ENCODE data around the gene TINCR. TPM values are rescaled to one million over a fixed set of nuclear protein-coding genes. Genes with fewer than 3 reads are reported as not detected.
A peak's percentile ranks its signal among the peaks of the same experiment; 100 is the strongest.

TINCR gene
- total RNA-seq, 1 donor from 2014 or later, result 5.8 TPM

DNA sequence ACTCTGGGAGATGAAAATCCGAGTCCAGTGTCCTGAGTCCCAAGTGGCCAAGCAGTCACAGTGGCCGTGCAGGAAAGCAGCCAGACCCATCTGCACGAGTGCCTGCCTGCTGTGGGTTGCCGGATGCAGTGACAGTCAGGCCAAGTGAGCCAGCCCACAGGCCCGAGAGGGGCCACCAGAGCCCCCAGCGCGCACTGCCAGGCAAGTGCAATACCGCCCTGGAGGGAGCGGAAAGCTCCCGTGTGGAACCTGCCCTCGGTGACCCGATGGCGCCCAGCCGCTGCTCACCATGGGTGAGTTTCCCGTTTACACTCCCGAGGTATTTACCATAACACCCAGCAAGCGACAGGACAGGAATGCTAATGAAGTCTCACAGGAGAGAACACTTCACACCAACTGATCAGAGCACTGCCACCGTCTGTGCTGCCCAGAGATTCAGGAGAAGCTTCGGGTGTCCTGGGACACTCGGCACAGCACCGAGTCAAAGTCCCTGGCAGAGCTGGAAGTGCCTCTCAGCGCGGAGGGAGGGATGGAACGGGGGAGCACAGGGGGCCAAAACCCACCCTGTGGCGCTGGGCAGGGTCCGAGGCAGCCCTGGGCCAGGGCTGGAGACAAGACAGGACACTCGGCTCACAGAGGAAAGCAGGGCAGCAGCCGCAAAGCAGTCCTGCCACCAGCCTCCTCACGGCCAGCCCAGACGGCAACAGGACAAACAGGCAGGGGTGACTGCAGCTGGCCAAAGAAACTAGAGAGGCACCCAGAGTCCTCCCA is 21.3 kb upstream of the TINCR start:
- no peak for DNase-seq (ENCODE audit: low spot score)

DNA sequence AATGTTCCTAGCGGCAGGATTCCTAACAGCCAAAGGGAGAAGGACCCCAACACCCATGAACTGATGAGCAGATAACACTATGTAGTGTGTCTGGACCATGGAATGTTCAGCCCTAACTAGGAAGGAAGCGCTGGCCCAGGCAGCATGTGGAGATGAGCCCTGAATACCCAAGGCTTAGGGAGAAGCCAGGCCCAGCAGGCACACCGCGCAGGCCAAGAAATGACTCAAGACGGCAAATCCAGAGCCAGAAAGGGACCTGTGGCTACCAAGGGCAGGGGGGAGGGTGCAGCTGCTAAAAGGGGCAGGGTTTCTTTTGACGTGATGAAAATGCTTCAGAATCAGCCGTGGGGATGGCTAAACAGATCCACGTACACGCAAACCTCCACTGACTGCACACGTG is 20.7 kb upstream of the TINCR start:
- no peak for DNase-seq (ENCODE audit: low spot score)

DNA sequence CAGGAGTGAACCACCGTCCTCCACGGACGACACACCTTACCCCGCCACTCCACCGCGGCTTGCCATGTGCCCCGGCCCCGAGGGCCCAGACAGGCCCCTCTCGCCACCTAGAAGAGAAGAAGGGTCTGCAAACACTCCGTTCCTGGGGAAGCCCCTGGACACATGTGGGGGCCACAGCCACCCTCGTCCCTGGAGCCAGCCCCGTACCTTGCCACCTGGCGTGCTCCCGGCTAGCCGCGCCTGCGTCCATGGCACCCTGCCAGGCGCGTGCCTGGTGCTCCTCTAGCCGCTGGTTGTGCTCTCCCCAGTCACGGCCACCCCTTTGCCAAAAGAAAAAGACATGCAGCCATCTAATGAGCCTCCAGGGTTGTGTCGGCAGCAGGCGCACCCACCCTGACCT is 19.9 kb upstream of the TINCR start:
- DNase-seq (ENCODE audit: low spot score), result no peak

DNA sequence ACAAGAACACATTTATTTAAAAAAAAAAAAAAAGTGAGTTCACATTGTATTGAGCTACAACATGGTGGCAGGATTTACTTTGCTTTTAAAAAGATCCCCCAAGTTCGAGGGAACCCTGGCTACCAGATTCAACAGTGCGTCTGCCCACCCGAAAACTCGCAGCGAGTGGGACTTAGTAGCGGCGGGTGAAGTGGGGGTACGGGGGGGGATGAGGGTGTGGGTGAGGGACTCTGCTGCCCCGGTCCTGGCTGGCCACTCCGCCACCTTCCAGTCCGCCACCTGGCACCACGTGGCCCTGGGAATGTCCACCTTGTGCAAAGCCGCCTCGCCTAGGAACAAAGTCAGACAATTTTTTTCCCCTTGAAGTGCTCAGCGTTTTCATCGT is 19.3 kb upstream of the TINCR start:
- DNase-seq (ENCODE audit: low spot score), result no peak

DNA sequence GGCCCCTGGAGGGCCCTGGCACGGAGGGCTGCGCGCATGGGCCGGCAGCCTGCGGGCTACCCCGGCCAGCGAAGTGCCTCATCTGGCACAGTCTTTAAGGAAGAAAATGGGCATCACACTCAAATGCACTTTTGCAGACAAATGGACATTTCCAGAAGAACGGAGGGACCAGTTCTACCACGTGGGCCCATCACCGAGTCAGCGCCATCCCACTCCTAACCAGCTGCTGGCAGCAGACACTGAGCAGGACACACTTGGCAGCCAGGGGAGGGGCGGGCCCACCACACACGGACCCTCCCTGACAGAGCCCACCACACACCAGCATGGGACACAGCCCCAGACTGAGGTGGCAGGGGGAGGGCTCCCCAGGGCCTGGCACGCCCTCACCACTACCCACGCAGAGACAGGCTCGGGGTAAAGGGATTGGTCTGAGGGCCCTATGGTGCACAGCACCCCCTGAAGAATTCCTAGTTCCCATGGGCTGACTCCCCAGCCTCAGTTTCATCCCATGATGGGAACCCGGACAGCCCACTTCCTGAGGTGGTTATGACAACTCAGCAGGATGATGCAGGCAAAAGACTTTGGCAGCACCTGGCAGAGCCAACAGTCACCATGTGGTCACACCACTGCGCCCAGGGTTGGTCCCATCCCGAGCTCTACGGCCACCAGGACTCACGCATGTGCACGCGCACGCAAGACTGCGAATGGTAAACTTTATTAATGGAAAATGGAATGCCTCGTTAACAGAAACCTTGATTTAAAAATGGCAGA is 18.7 kb upstream of the TINCR start:
- DNase-seq (ENCODE audit: low spot score), result no peak

DNA sequence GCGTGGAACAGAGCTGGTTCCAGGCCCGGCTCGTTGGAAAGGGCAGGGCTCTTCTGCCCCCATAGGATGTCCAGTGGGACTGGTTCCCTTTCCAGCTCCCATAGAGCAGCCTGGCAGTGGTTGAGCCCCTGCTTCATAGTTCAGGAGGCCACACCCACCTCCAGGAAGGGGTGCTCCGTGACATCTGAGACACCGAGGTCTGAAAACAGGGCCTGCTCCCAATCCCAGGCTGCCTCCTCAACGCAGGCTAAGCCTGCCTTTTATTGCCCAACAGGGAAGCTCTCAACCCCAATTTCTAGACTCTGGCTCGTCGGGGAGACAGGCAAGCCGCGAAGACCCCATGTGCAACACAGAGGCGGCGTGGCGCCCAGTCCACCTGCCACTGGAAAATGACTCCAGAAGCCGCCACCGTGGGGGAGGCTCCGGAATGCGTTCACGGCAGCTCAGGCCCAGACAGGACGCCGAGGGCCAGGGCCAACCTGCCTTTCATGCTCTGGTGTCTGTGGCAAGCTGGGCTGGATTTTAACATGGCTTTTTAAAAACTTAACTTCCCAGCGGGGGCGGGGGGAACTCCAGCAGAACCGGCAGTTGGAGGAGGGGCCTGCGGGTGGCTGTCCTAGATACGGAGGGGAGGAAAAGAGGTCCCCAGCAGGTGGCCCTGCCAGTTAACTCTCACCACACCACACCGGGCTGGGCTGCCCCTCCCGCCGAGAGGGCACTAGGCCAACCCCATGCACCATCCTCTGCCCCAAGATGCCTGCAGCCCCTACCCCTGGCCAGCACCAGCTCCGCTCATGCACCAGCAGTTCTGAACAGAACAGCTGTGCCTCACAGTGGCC is 17.9 kb upstream of the TINCR start:
- DNase-seq (ENCODE audit: low spot score), result peak; percentile 70

DNA sequence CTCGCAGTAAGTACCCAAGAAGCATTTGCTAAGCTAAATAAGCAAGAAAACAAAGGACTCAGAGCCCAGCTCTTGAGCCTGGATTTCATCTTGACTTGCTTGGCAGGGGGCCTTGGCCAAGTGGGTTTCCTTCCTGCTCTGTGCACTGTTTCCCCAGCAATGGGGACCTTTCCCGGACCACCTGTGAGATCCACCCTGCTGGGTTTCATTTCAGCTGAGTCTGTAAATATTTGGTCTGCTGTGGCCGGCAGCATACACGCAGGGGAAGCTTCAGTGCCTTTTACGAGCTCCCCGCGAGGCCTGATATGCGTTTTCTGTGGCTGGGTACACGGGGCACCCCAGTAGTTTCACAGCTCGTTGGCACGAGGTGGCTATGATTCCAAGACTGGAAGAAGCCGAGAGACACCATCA is 12.4 kb upstream of the TINCR start:
- no peak for DNase-seq (ENCODE audit: low spot score)

DNA sequence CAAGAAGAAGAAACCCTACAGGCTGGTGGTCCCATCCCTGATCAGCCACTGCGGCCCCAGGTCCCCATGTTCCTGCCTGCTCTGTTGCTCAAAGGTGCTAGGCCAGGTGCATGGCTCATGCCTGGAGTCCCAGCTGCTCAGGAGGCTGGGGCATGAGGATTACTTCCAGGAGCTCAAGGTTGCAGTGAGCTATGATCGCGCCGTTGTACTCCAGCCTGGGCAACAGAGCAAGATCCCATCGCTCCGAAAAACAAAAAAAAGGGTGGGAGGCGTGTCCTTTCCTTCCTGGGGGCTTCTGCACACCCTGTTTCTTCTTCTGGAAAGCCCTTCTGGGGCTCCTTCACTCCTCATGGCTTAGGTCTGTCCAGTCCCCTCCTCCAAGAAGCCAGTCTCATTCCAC is 11.9 kb upstream of the TINCR start:
- DNase-seq (ENCODE audit: low spot score), result no peak

DNA sequence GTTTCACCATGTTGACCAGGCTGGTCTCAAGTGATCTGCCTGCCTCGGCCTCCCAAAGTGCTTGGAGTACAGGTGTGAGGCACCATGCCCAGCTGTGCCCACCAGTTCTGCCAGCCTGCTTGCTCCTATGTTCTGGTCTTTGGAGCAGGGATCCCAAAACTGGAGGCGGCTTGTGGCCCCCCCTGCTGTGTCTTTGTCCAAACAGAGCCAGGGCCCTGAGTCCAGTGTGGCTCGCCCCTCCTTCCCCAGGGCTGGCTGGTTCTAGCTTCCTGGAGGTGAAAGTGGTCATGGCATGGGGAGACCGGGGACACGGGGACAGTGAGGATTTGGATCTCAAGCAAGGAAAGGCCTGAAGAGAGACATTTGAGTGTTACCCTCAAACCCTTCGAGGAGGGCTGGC is 11.5 kb upstream of the TINCR start:
- DNase-seq (ENCODE audit: low spot score), result no peak

DNA sequence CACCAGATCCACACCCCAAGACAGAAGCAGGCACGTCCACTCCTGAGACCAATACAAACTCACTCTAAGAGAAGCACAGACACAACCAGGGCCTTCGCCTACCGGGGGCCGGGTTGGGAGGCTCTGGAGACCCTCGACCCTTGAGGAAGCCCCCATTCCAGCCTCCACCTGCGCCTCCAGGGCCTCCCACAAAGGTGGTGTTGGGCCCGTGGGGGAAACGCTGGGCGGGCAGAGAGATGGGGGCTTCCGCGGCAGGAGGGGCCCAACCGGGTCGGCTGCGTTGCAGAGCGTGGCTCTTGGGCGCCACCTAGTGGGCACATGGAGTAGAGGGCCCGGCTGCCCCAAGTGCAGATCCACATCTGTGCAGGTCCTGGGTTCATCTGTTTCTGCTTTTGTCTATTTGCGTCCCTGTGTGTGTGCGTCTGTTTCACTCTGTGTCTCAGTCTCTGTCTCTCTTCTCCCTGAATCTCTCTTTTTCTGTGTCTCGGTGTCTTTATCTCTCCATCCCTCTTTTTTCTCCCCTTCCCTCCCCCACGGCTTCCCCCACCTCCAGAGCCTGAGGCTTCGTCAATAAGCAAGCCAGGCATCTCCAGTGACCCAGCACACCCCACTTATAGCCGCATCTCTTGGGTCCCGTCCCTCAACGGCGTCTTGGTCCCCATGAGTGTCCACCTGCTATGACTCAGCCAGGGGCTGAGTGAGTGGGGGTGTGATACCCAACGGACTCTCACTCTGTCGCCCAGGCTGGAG is 10.5 kb upstream of the TINCR start:
- peak; percentile 68 for DNase-seq (ENCODE audit: low spot score)

DNA sequence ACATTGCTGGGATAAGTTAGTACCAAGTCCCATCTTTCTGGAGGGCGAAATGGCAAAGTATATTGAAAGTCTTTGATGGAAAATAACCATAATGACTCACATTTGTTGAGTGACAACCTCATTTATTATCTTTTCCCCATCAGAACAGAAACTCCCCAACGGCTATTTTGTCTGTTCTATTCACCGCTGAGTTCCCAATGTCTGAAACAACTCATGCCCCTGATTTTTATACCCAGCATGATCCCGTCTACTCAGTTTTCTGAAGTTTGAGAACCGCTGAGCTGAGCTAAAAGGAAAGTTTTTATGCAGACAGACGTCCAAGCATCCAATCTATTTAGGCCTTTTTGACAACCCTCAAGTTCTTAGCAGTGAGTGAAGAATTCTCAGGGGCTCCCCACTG is 7.8 kb upstream of the TINCR start:
- no peak for DNase-seq (ENCODE audit: low spot score)

DNA sequence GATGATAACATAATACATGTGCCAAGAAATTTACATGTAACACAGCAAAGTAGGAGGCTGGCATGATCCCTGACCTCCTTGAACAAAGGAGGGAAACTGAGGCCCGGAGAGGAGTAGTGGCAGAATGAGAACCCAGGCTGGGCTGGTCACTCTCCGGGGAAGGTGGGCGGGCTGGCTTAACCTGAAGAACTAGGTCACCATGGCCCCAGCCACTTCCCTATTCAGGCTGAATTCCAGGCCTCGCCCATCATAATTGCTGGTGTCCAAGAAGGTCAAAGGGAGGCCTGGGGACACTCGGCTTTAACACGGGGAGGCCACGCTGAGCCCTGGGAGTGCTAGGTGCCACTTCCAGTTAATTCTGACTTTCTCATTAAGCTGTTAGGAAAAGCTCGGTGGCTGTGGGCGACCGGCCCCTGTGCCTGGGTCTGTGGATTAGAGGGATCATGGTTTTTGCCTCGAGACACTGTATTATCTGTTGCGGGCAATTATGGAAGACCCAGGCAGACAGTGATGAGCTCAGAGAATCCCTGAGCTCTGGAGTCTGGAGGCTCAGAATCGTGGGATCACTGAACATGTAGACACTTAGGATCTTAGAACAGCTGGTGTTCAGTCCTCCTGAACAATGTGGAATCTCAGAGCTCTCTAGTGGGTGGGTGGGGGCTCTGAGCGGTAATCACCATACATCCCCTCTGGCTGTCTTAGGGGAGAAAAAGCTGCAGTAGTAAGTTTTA is 5.0 kb upstream of the TINCR start:
- no peak for DNase-seq (ENCODE audit: low spot score)

DNA sequence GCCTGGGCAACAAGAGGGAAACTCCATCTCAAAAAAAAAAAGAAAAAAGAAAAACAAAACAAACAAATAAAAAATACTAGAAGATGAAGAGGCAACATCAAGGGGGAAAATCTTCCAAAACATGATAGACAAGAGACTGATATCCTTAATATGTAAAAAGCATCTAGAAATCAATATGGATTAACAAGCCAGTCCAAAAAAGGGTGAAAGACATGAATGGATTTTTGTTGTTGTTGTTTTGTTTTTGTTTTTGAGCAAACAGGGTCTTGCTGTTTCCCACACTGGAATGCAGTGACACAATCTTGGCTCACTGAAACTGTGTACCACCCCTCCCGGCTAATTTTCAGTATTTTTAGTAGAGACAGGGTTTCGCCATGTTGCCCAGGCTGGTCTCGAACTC is 4.0 kb upstream of the TINCR start:
- DNase-seq (ENCODE audit: low spot score), result no peak

DNA sequence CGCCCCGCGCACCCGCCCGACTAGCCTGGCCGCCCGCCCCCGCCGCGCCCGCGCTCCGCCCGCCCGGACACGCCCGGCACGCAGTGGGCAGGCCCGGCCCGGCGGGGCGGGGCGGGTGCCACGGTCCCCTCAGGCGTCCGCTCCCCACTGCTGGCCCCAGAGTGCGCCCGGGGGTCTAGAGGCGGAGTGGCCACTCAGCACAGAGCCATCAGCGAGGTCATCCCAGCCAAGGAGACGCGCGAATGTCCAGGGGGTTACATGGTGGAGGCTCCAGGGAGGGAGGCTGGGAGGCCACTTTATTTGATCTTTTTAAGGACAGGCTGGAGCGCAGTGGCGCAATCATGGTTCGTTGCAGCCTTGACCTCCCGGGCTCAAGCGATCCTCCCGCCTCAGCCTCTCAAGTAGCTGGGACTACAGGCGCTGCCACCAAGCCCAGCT is 236 bp upstream of the TINCR start:
- no peak for DNase-seq (ENCODE audit: low spot score)

DNA sequence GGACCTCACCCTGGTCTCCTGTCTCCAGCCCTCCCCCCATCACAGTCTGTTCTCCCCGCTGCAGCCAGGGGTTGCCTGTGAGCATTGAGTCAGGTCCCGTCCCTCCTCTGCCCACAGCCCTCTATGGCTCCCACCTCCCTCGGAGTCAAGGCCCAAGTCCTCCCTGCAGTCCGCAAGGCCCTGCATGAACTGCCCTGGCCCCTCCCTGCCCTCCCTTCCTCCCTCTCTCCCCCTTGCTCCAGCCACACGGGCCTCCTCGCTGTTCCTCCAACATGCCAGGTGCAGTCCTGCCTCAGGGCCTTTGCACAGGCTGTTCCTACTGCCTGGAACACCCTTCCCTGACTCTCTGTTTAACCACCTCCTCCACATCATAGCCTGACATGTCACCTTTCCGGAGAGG is 2.8 kb downstream of the TINCR start:
- DNase-seq (ENCODE audit: low spot score), result no peak

DNA sequence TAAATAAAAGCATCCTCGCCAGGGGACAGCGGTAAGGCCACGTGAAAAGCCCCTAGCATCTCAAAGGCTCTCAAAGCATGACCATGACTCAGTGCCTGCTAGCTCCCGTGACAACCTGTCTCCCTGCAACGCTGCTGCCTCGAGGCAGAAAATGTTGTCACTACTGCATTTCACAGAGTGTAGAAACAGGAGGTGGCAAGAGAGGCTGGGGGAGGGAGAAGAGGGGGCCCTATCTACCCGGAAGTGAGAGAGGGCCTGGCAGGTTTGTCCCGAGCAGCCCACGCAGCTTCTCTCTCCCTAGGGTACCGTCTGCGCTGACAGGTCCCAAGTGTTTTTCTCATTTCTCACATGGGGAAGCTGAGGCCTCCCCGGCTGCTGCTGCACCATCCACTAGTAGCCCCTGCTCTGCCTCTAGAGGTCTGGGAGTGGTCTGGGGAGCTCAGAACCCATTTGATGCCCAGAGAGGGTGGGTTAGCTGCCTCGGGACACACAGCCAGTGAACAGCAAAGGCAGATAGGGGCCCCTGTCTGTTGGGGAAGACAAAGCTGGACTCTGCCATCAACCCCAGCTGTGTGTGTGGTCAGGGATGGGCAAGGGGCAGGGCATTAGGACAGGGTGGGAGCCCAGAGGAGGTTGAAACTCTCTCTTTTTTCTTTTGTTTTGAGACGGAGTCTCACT is 3.7 kb downstream of the TINCR start:
- no peak for DNase-seq (ENCODE audit: low spot score)

DNA sequence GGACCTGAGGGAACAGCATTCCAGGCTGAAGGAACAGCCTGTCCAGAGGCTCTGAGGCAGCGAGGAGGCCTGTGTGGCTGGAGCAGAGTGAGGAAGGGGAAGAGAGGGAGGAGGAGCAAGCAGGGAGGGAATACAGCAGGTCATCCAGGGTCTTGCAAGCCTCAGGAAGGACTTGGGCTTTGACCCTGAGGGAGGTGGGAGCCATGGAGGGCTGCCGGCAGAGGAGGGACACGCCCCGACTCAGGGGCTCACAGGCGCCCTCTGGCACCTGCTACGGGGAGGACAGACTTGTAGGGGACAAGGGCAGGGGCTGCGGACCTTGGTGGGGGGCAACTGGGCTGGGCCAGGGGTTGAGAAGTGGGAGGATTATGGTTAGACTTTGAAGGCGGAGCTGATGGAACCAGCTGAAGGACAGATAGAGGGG is 4.7 kb downstream of the TINCR start:
- no peak for DNase-seq (ENCODE audit: low spot score)

DNA sequence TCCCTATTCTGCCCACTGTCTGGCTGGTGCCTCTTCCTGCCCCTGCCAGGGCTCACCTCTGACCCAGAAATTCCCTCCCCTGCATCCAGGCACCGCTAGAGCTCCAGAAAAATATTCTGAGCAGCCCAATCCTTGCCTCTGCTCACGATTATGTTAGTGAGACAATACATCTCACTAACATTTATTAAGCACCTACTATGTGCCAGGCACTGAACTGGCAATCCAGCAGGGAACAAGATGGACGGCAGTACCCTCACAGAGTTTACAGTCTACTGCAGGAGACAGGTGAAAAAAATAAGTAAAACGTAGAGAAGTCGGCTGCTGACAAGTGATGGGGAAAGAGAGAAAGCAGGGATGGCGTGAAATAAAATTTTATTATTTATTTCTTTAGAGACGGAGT is 5.5 kb downstream of the TINCR start:
- DNase-seq (ENCODE audit: low spot score), result no peak

DNA sequence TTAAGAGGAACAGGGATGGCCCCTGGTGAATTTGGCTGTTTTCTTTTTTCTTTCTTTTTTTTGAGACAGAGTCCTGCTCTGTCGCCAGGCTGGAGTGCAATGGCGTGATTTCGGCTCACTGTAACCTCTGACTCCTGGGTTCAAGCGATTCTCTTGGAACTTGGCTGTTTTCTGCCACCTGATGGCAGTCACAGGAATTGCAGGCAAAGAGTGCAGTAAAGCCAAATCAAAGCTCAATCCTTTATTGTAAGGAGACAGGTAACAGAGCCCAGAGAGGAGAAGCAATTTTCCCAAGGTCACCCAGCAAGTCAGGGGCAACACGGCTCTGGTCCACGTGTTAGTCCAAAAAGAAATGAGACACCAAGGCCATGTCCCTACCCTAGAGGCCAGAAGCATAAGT is 6.2 kb downstream of the TINCR start:
- DNase-seq (ENCODE audit: low spot score), result no peak

DNA sequence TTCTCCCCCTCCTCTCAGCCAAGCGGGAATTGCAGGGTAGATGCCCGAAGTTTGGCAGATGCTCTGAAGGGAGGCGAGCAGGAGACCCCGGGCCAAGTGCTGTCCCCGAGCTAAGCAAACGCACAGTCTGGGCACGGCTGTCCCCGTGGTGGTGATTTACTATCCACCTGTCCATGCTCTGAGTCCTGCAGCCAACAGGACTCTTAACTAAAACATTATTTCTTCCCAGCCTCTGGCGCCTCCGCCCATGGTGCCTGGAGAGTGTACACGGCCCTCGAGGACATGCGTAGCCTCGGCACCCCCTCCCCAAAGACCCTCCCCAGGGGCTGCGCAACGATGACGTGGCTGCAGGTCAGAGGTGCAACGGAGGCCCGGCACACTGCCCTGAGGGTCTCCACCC is 7.6 kb downstream of the TINCR start:
- DNase-seq (ENCODE audit: low spot score), result no peak

DNA sequence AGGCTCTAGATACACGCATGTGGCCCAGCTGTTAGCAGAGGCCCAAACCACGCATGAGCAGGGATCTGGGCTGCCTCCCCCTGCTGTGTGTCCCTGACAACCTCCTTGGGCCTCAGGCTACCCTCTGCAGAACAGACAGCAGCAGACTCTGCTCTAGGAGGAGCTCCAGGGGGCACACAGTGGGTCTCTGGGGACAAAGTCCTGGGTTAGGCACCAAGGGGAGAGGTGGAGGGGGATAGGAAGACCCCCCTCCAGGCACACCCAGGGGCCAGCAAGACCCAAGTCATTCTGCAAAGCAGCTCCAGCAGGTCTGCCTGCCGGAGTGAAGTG is 8.0 kb downstream of the TINCR start:
- DNase-seq (ENCODE audit: low spot score), result no peak

Measured in ureter (tissue), 1 donor.